ENCODE data around the gene PPY.
"Not testable (repeated sequence)": the region's sequence is repeated elsewhere in the genome, so short reads cannot be mapped to it uniquely, and the experiment has no call there.

The PPY gene

DNA sequence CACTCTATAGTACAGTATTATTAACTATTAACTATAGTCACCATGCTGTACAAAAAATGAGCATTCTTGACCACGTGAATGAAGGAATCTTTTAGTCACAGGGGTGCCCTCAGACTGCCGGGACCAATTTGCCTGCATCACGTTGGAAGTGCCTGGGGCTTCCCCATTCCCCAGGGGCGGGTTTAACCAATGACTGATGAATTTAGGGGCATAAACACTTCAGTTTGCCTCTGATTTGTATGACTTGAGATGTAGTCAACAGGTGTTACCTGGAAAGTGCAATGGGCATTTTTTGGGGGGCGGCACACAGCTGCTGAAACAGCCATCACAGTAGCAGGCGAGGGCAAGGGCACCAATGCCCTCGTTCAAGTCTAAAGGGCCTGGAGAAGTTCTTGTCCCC lies 20.2 kb upstream of the PPY start:
- no peak for DNase-seq

DNA sequence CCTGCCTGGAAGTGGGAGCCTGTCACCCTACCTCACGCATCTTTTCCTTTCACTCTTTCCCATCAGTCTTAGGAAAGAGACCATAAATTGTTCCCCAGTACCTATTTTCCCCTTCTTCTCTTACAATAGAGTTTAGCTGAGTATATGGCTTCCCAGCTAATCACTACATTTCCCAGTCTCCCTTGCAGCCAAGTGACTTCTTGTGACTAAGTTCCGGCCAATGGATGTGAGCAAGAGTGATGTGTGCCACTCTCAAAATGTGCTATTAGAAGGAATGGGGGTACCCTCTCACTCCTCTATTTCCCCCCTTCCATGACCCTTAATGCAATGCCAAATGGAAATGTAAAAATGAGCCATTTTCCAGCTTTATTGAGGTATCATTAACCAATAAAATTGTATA lies 19.7 kb upstream of the PPY start:
- no peak for DNase-seq

DNA sequence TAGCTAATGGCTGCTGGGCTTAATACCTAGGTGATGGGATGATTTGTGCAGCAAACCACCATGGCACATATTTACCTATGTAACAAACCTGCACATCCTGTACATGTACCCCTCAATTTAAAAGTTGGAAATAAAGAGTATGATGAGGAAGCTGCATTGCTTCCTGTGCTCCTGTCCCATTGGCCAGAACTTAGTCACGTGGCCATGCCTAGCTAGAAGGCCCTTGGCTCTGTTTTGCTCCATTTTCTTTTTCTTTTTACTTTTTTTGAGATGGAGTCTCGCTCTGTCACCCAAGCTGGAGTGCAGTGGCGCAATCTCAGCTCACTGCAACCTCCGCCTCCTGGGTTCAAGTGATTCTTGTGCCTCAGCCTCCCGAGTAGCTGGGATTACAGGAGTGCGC lies 19.0 kb upstream of the PPY start:
- not testable (repeated sequence) for DNase-seq

DNA sequence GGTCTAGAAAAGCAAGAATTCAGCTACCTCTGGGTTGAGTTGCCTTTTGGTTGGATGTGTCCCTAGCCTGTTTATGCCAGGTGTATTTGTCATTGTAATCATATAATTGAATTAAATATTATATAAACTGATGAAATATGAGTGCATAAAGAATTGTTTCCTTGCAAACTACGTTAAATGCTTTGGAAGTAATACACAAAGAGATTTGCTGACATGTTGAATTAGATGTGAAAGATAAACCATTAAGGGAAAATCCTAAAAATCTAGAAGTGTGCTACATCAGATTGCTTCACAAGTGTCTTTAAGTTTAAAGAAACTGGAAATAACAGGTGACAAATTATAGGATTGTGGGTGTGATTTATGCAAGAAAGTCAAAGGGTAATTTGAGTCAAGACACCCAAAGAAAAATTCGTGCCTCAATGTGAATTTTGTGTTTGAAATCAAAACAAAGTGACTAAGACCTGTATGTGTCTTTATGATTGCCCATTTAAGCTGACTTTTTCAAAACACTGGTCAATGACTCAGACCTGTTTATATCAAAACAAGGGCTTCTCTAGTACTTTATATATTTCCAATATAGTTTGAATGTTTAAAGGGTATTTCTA lies 16.6 kb upstream of the PPY start:
- DNase-seq, result no peak

DNA sequence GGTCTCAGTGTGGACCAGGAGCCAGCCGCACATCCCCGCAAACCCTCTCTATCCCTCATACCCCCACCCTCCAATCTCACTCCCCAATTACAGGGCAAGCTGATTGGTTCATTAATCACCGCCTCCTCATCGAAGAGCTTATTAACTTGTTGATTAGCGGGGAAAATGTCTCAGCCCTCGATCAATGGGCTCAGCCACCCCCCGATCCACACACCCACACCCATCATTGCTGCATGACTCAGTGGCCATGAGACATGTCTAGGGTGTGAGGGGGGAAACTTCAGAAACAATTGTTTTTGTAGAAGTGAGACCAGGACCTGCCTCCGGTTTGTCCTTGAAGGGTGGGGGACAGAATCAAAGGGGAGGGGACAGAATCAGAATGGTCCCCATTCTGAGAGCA lies 13.9 kb upstream of the PPY start:
- DNase-seq, result no peak

DNA sequence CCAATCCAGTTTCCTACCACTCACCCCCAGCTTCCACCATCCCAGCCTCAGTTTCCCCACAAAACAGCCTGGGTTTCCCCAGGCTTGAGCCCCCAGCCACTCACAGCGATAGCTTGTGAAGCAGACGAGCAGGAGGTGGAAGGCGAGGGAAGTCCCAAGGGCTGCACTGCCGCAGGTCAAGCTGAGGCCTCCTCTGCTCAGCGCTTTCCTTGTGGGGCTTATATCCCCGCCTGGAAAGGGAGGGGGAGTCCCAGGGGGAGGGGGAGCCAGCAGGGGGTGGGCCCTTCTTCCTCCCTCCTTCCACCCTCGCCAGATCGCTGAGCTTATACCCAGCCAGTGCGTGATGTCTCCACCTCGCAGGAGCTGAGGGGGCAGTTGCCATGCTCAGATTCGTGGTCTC lies 11.5 kb upstream of the PPY start, which contains the start of gene PYY:
PYY (minus strand) TSS at position 195 of the 400 bp plus-strand sequence. CDS start 457 bp downstream, outside the sequence.
- DNase-seq, result no peak

DNA sequence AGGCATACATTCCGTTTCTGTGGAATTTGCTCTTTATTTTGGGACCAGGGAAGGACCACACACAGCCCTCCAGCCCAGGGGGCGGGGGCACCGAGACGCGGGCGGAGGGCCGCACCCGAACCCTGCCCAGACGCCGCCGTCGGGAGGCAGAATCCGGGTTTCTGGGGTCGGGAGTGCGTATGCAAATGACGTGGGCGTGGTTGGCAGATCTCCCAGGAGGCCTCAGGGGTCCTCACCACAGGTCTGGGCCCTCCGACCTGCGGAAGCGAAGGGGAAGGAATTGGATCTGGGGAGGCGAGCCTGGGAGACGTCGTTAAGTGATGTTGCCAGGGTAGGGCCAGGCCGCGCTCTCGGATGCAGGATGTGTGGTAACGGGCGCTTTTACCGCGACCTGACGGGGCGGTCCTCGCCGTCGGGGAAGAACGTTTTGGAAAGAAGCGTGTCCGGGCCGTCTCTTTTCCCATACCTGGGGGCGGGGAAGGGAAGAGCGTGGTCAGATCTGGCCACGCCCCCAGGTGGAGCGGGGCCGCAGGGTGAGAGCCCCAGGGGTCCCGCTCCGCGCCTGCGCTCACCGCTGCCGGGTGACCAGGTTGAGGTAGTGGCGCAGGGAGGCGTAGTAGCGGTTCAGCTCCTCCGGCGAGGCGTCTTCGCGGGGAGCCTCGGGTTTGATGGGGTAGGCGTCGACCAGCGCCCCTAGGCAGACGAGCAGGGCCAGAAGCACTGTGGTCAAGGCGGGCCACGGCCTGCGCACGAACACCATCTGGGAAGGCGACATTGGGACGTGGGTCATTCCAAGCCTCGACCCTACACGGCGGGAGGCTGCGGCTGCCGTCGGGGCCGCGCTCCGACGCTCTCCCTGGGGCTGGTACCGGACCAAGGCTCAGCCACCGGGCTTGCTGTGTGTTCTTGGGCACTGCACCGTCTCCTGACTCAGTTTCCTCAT lies 10.7 kb upstream of the PPY start:
- DNase-seq, result no peak

DNA sequence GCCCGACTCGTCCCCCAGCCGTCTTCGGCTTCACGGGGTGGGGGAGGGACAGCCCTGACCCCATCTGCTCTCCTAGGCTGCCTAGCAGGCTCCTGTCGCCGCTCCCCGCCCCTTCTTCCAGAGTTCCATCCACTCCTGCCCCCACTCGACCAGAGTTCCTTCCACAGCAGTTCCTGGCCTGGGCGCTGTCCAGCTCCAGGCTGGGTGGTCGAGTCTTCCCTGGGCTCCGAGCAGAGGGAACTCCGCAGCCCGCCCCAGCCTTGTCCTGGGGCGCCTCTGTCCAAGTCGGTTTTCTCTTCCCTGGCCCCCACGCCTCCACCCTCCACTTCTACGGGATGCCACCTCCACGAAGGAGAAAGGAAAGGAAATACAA lies 10.1 kb upstream of the PPY start:
- no peak for DNase-seq

DNA sequence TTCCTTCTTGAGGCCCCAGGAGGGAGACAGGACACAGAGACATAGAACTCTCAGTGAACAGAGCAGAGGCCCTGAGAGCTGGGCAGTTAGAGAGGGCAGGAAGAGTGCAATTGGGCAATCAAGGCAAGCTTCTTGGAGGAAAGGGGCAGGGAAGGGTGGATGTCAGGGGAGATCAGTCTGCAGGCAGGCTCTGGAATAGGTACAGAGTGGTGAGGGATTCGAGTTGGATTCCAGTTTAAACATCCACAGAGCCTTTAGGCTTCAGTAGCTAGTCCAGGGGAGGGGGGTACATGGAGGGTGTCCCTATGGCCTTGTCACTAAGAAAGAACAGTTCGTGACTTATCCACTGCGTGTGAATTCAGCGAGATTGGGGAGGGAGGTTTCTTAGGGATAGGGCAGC lies 9.5 kb upstream of the PPY start:
- DNase-seq, result no peak

DNA sequence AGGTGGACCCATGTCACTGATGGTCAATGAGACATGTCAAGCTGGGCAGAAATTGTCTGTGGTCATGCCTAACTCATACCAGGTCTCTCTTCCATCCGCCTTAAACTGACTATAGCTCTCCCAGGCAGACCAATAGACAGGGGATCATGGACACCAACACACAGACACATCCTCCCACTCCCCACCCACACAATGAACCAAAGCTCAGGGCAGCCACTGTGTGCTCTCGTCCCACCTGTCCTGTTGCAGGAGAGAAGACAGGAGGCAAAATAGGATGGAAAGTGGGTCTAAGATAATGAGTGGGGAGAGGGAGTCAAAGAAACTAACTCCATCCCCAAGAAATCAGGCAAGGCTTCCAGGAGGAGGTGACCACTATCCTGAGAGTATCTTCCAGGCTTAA lies 8.3 kb upstream of the PPY start:
- no peak for DNase-seq

DNA sequence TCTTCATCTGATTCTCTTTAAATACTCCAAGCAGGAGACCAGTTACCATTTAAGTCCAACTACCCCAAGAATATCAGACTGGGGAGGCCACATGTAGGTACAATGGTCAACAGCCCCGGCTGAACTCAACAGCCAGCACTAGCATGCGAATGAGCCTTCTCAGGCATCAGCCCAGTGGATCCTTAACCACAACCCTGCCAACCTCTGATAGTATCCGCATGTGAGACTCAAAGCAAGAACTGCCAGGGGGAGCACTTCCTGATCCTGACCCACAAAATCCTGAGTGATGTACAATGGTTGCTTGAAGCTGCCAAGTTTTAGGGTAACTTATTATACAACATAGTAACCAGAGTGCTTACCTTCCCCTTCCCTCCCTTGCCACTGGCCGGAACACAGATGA lies 7.5 kb upstream of the PPY start:
- DNase-seq, result no peak

DNA sequence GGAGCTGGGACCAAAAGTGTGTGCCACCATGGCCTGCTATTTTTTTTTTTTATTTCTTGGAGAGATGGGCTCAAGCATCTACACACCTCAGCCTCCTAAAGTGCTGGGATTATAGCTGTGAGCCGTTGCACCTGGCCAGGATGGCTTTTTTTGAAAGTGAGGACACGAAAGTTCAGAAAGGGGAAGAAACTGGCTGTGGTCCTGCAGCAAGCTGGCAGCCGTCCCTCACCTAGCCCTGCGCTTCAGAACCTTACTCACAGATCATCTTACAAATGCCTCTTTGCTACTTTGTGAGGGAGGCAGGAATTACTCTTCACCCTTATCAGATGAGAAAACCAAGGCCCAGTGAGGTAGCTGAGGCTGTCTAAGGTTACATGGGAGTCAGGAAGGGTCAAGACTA lies 4.5 kb upstream of the PPY start:
- no peak for DNase-seq

DNA sequence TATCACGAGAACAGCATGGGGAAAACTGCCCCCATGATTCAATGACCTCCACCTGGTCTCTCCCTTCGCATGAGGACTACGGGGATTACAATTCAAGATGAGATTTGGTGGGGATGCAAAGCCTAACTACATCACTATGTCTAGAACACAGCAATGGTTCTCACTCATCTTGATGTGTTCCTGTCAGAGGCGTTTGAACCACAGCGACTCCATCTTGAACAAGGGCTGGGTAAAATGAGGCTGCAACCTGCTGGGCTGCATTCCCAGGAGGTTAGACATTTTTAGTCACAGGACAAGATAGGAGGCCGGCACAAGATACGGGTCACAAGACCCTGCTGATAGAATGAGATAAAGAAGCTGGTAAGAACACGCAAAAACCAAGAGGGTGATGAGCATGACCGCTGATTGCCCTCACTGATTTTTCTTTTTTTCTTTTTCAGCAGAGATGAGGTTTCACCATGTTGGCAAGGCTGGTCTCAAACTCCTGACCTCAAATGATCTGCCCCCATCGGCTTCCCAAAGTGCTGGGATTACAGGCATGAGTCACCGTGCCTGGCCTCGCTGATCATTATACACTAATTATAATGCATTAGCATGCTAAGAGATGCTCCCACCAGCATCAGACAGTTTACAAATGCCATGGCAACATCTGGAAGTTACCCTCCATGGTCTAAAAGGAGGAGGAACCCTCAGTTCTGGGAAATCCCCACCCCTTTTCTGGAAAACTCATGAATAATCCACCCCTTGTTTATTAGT lies 3.0 kb upstream of the PPY start:
- no peak for DNase-seq

DNA sequence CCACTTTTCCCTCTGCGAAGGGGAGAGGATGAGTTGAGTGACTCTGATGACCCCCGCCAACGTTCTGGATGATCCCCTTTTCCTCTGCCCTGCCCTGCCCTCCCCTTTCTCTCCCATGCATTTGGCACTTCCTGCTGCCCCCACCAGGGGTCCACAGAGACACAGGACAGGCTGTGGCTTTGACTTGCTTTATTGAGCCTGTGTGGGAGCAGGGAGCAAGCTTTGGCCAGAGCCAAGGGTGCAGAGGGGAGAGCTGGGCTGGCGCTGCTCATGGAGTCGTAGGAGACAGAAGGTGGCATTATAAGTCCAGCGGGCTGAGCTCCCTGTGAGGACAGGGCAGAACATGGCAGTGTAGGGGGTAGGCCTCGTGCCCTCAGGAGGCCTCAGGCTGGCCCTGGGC lies 1.6 kb downstream of the PPY start:
- no peak for DNase-seq

DNA sequence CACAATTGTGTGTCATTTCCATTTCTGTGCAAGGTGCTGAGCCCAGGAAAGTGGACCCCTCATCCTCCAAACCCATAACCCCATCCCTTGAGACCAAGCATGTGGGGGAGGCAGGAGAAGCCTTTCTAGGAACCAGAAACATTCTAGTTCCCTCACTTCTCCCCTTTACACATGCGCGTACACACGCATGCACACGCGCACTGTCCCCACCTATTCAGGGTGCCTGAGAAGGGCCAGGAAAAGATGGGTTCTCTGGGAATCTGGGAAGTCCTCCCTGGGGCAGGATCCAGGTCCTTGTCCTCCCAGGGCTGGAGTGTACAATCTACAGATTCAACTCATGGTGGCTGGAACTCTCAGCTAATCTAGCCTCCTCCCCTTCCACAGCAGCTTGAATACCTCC lies 2.4 kb downstream of the PPY start:
- no peak for DNase-seq

DNA sequence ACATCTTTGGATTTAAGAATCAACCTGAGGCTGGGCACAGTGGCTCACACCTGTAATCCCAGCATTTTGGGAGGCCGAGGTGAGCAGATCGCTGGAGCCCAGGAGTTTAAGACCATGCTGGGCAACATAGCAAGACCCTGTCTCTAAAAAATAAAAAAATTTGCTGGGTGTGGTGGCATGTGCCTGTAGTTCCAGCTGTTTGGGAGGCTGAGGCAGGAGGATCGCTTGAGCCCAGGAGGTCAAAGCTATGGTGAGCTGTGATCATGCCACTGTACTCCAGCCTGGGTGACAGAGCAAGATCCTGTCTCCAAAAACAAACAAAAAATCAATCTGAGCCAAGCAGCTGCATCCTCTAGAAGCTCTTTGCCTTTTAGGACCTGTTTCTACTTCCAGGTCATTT lies 2.8 kb downstream of the PPY start:
- not testable (repeated sequence) for DNase-seq

DNA sequence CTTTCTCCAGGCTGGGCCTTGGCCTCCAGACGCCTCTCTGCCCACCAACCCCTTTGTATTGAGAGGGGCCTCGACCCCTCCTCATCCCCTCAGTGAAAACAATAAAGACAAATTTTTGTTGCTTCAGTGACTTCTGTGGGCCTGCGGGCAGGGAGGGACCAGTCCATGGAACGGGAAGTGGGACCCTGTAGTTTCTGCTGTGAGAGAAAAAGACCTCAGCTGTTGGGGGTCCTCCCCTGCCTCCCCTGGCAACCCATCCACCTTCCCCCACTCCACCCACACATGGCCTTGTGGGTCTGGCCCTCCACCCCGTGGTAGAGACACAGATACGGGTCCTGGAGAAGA lies 3.5 kb downstream of the PPY start:
- DNase-seq, result no peak

DNA sequence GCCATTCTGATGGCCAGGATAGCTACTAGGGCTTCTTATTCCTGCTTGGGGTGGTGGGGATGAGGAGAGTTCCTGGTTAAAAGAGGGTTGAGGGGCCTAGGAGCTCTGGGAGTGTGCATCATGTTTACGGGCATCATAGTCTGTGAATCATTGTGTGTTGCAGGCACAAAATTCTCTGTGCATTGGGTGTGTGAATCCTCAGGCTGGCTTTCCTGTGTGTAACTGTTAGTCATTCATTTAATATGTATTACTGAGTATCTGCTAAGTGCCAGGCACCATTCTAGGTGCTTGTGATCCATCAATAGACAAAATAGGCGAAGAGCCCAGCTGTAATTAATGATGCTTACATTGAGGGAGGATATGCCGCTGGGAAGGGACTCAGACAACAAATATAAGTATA lies 5.8 kb downstream of the PPY start:
- no peak for DNase-seq

DNA sequence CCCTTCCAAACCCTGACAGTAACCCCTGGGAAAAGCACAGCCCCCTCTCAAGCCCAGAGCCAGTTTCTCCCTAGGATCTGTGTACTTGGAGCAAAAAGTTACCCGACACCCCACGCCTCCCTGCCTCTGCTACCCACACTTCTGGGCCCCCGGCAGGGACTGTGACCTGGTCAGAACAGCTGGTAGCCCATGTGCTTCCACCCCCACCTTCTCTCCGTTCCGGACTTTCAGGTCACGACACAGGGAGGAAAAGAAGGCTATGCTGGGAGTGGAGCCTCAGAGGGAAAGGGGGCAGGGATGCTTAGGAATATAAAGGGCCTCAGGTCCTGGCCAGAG lies 6.4 kb downstream of the PPY start:
- DNase-seq, result no peak

DNA sequence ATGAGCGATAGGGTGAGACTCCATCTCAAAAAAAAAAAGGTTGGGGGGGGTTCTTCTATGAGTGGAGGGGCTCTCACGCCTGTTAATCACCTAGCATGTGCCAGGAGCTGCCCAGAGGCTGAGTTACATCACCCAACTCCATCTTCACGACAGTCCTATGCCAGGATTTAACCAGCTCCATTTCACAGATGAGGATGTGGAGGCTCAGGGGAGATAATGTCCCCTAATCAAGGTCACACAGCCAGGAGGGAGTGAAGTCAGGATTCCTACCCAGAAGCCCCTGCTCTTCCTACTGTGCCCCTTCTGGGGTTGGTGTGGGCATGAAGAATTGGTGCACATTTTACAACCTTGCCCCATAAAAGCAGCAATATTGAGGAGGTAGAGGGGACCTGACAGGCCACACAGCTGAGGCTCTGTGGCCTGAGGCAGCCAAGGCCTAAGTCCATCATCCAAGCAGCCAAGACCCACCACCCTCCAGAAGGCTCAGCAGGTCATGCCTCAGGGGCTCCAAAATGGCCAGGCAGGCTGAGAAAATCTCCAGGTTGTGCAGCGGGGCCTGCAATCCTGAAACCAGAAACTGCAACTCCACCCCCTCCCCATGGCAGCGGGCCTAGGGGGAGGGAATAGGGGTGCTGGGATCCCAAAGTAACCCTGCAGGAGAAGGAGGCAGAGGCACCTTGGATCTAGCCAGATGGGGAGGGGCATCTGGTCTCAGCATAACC lies 6.9 kb downstream of the PPY start:
- no peak for DNase-seq

DNA sequence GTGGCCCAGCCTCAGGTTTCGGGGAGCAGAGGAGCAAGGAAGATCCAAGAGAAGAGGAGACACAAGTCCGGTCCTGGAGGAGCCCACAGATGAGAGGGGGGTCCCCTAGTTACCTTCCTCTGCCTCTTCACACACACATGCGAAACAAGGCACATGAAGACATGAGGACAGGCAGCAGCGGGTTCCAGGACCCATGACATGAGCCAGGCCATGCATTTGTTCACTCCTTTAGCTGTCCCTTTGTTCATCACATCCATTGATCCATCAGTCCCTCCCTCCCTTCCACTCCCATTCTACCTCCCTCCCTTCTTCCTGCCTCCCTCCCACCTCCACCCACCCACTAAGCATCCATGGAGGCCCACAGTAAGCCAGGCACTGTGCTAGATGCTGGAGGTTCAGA lies 9.4 kb downstream of the PPY start:
- DNase-seq, result no peak

DNA sequence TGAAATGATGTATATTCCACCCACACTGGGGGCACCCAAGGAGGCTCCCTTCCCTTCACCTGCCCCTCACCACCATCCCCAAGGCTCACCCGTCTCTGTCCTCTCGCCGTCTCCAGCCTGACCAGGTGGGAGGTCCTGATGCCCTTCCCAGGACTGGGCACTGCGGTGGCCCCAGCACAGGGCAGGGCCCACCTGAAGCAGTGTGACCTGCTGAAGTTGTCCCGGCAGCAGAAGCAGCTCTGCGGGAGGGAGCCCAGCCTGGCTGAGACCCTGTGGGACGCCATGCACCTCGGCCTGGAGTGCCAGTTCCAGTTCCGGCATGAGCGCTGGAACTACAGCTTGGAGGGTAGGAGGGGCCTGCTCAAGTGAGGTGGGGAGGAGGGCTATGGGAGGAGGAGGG lies 9.9 kb downstream of the PPY start:
- no peak for DNase-seq

DNA sequence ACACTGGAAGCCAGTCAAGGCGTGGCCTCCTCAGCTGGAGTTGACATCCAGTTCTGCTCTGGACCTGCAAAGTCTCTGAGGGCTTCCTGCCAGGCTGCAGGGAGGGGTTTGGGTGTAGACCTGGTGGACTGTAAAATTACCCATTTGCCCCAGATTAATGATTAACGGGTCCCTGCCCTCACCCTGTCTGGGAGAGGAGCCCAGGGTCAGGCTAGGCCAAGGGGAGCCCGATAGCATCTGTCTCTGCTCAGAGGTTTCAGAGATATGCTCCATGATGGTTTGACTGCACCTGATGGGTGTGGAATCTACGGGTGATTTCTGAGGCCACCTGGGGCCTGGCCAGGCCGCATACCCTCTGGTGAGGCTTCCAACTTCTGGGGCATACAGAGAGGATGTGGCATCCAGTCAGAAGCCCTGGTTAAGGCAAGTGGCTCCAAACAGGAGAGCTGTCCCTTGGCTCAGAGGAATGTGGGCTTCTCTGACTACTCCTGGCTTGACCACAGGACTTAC lies 11.2 kb downstream of the PPY start:
- DNase-seq, result no peak
